A673 (cell line): ENCODE data around the gene RXRA.

Source experiments
- CTCF ChIP-seq: fragments of 300-800, 200-600 bp; sonication (generic); conservative IDR thresholded peaks from 2 replicates; pipeline ENCODE4 v1.5.1; 2017; ENCODE audit warnings: low read depth, mild to moderate bottlenecking, antibody characterized with exemption, low read length, moderate library complexity, mixed read lengths
- EZH2 ChIP-seq: fragments of 200-600 bp; sonication (generic); IDR thresholded peaks from 2 replicates; pipeline ENCODE4 v1.6.1; 2017; ENCODE audit warnings: borderline replicate concordance, low read depth, mild to moderate bottlenecking, mixed read lengths, antibody characterized with exemption, low read length; ENCODE audit not compliant: poor library complexity, severe bottlenecking

GRCh38 chr9:134429481-134429880, 103.2 kb downstream of the RXRA start:
- TF ChIP-seq CTCF (no peak), EZH2 (no peak)
